Heart left ventricle (tissue), 13 donors: ENCODE data around the gene UBA5.

Source experiments
- POLR2A ChIP-seq, 2 donors: fragments of 450-650 bp; IDR thresholded peaks; one replicate each; pipeline ENCODE4 v1.6.1; 2017; ENCODE audit warnings: antibody characterized with exemption in 2 of 2, mild to moderate bottlenecking in 2 of 2, moderate library complexity in 2 of 2
- TF ChIP-seq, protein P1 (sequence below), 12 donors: fragments of 200-600 bp; sonication (generic) in 4 of 12; IDR thresholded peaks; one replicate each; pipeline versions ENCODE4 v1.5.0 to v1.8.0; 2018 to 2022; ENCODE audit warnings: antibody characterized with exemption in 12 of 12, mild to moderate bottlenecking in 5 of 12
- donor health status: ischemic (EF 13 %, LVEDD 7.1; RV severe dilation, severe dysfunction).
- donor health status: DM: no; HTN: yes; CAD: no.
- donor health status: DM: no; HTN: no; CAD: no.
- donor health status: ischemic (EF 25% LVEDD 6.9; RV normal size, moderate dysfunction).
- donor health status: ischemic (EF 25% LVEDD 5.7; RV mildly dilated, moderate dysfunction).
- donor health status: ischemic (EF 35%, LVEDD 5.7; RV mildly dilated, moderate dysfunction).
- donor health status: nonischemic (EF 11% LVEDD 7.7; RV severe dilation, severe dysfunction).
- donor health status: DM: yes; HTN: yes; CAD: no.
- donor health status: PGD.
- donor health status: ischemic (EF 29% LVEDD 5.4; RV normal size, mild dysfunction).
- donor health status: nonischemic (EF 23%, LVEDD 6.1; RV moderate dilation, normal function).

DNA sequence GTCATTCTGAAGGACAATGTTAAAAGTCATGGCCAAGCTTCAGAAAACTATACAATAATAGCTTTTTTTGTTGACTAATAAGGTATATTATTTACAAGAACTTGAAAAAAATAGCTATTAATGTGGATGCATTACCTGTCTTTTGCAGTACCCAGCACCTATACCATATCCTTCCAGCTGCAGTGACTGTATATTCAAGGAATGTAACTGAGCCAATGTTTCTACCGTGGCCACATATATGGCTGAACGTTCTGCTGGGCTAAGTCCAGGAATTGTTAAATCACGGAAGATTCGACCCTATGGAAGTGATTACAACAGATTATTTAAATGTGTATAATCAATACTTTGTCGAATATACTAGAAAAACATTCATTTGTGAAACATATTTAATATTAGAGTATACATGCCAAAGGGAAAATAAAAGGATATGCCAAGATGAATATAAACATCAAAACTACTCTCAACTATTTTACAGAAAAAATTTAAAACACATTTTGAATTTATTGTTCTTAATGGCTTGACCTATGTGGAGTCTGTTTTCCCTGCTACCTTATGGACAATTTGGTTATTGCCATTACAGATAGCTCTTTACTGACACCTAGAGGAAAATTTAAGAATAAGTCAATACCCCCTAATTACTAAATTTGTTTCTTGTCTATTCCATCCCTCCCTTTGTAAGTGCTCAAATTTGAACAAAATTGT is 18.1 kb upstream of the UBA5 start:
- no peak for TF ChIP-seq POLR2A (IDR thresholded peaks at IDR 0.05)
- TF ChIP-seq, protein P1, sequence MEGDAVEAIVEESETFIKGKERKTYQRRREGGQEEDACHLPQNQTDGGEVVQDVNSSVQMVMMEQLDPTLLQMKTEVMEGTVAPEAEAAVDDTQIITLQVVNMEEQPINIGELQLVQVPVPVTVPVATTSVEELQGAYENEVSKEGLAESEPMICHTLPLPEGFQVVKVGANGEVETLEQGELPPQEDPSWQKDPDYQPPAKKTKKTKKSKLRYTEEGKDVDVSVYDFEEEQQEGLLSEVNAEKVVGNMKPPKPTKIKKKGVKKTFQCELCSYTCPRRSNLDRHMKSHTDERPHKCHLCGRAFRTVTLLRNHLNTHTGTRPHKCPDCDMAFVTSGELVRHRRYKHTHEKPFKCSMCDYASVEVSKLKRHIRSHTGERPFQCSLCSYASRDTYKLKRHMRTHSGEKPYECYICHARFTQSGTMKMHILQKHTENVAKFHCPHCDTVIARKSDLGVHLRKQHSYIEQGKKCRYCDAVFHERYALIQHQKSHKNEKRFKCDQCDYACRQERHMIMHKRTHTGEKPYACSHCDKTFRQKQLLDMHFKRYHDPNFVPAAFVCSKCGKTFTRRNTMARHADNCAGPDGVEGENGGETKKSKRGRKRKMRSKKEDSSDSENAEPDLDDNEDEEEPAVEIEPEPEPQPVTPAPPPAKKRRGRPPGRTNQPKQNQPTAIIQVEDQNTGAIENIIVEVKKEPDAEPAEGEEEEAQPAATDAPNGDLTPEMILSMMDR (IDR thresholded peaks at IDR 0.05), result peak; percentile 65 to 90 (median 82)
